Measurements from ENCODE around the gene NR0B1.

DNA sequence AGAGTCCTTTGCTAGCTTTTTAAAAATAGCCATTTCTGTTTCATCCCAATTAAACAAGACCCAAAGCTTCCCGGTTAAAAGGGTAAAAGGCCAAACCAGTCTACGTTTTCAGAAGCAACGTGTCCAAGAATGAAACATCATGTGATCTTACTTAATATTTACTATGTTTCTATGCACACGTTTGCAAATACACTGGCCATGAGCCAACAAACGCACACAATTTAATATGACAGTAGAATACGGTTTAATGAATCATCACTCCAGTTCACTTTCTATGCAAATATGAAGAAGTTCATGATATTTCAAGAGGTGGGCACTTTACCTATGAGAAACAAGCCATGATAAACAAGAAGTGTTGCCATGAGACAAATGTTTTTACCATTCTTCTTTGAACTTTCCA is 4.3 kb downstream of the NR0B1 start:
- no peak for TF ChIP-seq POLR2AphosphoS5 (IDR thresholded peaks at IDR 0.05)
- TF ChIP-seq, protein P1, sequence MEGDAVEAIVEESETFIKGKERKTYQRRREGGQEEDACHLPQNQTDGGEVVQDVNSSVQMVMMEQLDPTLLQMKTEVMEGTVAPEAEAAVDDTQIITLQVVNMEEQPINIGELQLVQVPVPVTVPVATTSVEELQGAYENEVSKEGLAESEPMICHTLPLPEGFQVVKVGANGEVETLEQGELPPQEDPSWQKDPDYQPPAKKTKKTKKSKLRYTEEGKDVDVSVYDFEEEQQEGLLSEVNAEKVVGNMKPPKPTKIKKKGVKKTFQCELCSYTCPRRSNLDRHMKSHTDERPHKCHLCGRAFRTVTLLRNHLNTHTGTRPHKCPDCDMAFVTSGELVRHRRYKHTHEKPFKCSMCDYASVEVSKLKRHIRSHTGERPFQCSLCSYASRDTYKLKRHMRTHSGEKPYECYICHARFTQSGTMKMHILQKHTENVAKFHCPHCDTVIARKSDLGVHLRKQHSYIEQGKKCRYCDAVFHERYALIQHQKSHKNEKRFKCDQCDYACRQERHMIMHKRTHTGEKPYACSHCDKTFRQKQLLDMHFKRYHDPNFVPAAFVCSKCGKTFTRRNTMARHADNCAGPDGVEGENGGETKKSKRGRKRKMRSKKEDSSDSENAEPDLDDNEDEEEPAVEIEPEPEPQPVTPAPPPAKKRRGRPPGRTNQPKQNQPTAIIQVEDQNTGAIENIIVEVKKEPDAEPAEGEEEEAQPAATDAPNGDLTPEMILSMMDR (IDR thresholded peaks at IDR 0.05) = no peak
- no peak for TF ChIP-seq EP300 (IDR thresholded peaks at IDR 0.05)

All from esophagus muscularis mucosa (tissue), 4 donors.